ENCODE data around the gene ZNF841.
"Not testable (repeated sequence)": the region's sequence is repeated elsewhere in the genome, so short reads cannot be mapped to it uniquely, and the experiment has no call there.

Gene ZNF841

DNA sequence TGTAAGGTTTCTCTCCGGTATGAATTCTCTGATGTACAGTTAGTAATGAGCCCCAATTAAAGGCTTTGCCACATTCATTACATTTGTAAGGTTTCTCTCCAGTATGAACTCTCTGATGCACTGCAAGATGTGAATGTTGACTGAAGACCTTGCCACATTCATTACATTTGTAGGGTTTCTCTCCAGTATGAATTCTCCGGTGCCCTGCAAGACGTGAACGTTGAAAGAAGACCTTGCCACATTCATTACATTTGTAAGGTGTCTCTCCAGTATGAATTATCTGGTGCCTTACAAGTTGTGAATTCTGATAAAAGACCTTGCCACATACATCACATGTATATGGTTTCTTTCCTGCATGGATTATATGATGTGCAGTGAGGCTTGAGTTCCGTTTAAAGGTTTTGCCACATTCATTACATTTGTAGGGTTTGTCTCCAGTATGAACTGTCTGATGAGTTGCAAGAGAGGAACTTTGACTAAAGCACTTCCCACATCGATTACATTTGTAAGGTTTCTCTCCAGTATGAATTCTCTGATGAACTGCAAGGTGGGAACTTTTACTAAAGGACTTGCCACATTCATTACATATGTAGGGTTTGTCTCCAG is 29.2 kb downstream of the ZNF841 start:
- DNase-seq: no peak

DNA sequence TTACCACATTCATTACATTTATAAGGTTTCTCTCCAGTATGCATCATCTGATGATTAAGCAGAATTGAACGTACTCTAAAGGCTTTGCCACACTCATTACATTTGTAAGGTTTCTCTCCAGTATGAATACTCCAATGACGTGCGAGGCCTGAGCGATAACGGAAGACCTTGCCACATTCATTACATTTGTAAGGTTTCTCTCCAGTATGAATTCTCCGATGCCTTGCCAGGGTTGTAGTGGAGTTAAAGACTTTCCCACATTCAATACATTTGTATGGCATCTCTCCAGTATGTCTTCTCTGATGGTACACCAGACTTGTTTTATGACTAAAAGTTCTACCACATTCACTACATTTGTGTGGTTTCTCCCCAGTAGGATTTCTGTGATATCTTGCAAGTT is 30.2 kb downstream of the ZNF841 start:
- DNase-seq: no peak

DNA sequence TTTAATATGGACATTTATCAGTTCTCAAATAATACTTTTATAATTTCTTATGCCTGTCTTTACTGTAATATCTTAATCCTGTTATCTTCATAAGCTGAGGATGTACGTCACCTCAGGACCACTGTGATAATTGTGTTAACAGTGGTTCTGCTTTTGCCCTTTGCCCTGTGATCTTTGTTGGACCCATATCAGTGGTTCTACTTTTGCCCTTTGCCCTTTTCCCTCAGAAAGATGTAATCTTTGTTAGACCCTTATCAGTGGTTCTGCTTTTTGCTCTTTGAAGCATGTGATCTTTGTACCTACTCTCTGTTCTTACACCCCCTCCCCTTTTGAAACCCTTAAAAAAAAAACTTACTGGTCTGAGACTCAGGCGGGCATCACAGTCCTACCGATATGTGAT is 39.1 kb downstream of the ZNF841 start:
- not testable (repeated sequence) for DNase-seq

DNA sequence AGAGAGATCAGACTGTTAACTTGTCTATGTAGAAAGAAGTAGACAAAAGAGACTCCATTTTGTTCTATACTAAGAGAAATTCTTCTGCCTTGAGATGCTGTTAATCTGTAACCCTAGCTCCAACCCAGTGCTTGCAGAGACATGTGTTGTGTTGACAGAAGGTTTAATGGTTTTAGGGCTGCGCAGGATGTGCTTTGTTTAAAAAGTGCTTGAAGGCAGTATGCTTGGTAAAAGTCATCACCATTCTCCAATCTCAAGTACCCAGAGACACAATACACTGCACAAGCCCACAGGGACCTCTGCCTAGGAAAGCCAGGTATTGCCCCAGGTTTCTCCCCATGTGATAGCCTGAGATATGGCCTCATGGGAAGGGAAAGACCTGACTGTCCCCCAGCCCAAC is 43.8 kb downstream of the ZNF841 start:
- DNase-seq: not testable (repeated sequence)

DNA sequence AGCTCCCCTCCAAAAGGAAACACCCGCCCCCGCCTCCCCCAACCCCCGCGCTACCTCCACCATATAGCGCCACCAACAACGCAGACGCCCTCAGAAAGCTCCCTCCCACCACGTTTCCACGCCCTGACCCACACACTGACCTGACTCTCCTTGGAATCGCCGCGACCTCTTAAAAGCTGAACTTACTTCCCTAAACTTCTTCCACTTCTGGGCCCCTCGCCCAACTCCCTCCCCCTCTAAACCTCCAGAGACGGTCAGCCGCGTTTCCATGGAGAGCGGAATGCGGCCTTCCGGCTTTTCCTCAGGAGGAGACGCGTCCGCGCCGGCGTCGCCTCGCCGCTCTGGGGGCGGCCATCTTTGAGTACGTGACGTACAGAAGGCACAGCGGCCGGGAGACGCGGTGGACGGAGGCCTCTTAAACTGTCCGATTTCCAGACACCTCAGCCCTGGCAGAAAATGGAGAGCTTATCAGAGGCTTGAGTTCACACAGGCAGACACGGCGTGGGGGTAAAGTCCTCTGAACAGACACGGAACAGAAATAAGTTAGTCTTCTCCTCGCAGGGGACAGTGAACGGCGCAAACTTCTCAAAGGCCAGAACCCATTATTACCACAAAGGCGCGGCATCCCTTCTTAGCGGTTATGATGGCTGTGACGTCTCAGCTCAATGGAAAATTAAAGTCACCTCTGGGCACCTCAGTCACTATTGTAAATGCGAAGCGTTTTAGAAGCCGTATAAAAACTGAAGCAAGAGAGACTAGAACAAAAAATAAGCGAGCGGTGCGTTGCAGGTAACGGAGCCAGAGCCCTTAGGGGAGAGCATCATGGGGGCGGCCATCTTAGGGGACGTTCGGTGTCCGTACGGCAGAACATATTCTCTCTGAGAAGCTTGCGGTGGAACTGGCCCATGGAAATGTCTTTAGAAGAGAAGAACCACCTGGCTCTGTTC is 46.7 kb downstream of the ZNF841 start, which contains the start of gene ZNF432:
TSS of gene ZNF432 (minus strand) at position 284 of the 947 bp plus-strand sequence. CDS start 1,970 bp downstream, outside the sequence.
- peak; percentile 85 for DNase-seq

DNA sequence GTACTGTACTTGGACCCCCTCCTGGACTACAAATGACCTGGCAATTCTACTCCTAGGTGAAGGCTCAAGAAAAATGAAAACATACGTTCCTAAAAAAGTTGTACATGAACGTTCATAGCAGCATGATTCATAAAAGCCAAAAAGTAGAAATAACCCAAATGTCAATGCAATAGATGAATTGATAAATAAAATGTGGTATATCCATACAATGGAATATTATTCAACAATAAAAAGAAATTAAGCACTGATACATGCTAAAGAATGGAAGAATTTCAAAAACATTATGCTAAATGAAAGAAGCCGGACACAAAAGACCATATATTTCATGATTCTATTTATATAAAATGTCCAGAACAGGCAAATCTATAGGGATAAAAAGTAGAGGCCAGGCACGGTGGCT is 56.4 kb downstream of the ZNF841 start:
- DNase-seq: no peak

DNA sequence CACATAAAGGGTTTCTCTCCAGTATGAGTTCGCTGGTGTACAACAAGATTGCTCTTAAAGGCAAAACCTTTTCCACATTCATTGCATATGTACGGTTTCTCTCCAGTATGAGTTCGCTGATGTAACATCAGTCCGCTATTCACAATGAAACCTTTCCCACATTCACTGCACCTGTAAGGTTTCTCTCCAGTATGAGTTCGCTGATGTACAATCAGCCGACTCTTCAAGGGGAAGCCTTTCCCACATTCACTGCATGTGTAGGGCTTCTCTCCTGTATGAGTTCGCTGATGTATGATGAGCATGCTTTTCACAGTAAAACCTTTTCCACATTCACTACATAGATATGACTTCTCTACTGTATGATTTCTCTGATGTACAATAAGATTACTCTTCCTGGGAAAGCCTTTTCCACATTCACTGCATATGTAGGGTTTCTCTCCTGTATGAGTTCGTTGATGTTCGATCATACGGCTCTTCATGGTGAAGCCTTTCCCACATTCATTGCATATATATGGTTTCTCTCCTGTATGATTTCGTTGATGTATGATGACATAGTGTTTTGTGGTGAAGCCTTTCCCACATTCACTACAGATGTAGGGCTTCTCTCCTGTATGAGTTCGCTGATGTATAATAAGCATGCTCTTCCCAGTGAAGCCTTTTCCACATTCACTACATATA is 61.4 kb downstream of the ZNF841 start:
- DNase-seq: no peak

DNA sequence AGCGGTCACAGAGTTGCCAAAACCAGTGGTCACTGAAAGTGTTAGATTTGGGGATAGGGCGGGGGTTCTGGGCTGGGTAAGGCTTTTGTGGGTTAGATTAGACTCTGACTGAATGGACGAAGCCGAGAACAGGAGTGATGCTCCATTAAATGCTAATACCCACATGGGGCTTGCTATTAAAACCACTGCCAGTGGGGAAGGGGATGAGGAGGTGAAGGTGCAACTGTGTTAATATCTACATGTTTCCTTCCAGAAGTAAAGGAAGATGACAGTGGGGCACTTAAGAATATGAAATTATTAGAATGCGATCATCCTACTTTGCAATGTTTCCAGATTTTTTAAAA is 66.8 kb downstream of the ZNF841 start:
- no peak for DNase-seq

DNA sequence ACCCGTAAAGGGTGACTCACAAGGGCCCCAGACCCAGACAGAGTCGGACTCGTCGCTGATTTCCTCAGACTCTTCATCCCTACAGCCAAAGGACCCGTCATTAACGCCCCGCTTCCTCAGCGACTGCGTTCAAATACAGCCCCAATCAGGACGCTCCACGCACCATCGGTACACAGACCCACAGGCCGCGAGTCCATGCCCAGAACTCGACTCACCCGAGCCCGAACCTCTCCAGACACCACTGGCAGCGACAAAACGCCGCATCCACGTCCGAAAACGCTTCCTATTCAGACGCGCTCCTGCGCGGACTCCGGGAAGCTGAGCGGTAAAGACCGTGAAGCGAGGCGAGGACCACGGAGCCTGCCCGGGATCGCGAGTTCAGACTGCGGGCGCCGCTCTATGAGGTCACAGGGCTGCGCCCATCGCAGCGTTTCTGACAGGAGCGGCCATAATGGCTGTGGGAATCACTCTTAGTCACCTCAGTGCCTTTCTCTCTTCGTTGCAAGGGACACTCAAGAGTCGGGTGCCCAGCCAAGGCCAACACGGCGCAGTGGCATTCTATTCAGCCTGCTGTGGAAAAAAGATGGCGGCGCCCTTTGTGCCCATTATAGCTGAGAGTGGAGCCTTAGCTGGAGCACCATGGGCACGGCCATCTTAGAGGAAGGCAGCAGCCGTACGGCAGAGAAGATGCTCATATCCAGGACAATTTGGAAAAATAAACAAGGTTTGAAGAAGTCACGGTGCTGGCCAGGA is 67.4 kb downstream of the ZNF841 start, which contains the start of gene ZNF614:
TSS of gene ZNF614 (minus strand) at position 353 of the 753 bp plus-strand sequence. CDS start 2,634 bp downstream, outside the sequence.
- peak; percentile 84 for DNase-seq

DNA sequence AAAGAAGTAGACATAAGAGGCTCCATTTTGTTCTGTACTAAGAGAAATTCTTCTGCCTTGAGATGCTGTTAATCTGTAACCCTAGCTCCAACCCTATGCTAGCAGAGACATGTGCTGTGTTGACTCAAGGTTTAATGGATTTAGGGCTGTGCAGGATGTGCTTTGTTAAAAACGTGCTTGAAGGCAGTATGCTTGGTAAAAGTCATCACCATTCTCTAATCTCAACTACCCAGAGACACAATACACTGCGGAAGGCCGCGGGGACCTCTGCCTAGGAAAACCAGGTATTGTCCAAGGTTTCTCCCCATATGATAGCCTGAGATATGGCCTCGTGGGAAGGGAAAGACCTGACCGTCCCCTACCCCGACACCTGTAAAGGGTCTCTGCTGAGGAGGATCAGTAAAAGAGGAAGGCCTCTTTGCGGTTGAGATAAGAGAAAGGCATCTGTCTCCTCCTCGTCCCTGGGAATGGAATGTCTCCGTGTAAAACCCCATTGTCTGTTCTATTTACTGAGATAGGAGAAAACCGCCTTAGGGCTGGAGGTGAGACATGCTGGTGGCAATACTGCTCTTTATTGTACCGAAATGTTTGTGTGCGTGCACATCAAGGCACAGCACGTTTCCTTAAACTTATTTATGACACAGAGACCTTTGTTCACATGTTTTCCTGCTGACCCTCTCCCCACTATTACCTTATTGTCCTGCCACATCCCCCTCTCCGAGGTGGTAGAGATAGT is 69.1 kb downstream of the ZNF841 start:
- DNase-seq: not testable (repeated sequence)

DNA sequence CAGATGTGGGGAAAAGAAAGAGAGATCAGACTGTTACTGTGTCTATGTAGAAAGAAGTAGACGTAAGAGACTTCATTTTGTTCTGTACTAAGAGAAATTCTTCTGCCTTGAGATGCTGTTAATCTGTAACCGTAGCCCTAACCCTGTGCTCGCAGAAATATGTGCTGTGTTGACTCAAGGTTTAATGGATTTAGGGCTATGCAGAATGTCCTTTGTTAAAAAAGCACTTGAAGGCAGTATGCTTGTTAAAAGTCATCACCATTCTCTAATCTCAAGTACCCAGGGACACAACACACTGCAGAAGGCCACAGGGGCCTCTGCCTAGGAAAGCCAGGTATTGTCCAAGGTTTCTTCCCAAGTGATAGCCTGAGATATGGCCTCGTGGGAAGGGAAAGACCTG is 71.1 kb downstream of the ZNF841 start:
- not testable (repeated sequence) for DNase-seq

DNA sequence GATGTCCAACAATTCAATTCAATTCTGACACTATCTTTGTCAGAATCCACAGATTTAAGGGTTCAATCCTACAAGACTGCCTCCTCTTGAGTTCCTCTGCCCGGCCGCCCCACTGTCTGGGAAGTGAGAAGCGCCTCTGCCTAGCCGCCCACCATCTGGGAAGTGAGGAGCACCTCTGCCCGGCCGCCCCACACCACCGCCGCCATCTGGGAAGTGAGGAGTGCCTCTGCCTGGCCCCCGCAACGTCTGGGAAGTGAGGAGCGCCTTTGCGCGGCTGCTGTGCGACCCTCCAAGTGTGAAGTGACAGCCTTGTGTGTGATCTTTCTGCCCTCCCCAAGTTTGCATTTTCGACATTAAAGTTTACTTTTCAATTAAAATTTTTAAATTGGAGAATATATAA is 73.4 kb downstream of the ZNF841 start:
- no peak for DNase-seq

DNA sequence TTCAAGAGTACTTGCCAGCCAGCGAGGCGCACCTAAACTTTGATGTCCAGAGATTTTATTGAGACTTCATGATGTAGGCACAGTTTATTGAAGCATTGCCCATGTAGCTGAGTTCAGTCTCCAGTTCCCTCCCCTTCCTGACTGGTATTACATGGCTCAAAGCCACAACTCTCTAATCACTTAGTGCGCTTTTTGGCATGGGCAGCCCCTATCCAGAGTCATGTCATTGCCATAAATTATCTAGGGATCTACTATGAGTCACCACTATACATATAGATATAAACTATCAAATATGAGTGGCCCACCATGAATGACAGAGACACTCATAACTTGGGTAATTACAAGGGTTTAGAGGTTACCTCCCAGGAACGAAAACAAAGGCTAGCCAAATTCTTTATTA is 75.1 kb downstream of the ZNF841 start:
- DNase-seq: no peak
